Measurements from ENCODE around the gene SLC22A23. TPM values are rescaled to one million over a fixed set of nuclear protein-coding genes. Genes with fewer than 3 reads are reported as not detected.

SLC22A23 gene
- total RNA-seq, 1 experiment from 2014 or later = 5.7 TPM

DNA sequence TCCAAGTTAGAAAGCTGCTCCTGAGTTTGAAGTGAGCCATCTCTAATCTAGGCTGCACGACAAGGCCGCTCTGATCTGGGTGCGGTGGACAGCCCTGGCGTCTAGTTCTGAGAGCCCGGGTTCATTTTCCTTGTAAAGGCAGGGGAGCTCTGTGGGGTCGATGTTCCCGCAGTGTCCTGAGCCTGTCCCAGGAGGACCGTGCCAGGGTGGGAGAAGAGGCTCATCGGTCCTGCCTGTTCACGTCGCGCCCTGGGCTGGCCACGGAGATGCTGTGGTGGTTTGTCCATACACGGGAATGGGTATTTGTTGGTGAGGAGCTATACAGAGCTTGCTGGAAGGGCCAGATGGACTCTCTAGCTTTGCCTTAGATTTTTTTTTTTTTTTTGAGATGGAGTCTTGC is 171.1 kb downstream of the SLC22A23 start:
- BruUV-seq (replicated peaks) = no TSS peak

DNA sequence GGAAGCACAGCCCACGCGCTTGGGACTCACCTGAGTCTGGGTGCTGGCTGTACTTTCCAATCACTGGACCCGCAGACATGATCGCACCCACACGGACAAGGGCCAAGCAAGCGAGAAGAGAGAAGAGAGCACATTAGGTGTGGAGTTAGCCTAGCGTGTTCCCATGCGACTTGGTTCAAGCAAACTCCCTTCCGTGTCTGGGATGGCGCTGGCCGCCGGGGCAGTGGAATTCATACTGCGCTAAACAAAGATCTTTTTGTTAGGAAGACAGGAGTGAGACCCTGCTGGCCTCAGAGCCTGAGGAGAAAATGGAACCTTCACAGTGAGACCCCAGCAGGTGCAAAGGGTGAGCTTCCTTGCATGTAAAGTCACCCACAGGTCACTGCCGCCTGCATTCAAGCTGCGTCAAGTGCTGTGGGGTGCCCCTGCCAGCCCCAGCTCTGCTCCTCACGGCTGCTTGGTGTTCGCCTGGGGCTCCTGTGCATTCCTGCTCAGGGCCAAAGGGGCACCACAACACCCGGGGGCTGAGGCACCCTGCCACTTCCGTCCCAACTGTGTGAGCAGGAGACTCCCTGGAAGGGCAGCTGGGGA is 171.7 kb downstream of the SLC22A23 start:
- Histone ChIP-seq H4K20me1 (ENCODE audit: low read length) (no peaks in the 10 kb centered on the region), H3K36me3 (ENCODE audit: low read depth, low read length) (no peaks in the 10 kb centered on the region), H3F3A (ENCODE audit: low read length, unreplicated experiment) (peaks cover 8% of the 10 kb centered on the region), H3K79me2 (ENCODE audit: low read length) (no peaks in the 10 kb centered on the region), H3K4me3 (ENCODE audit: low read length) (no peak overlapping the region), H3K4me1 (ENCODE audit: insufficient read depth, low read length) (peaks cover 30% of the 10 kb centered on the region), H3K9ac (ENCODE audit: low read length) (no peak overlapping the region), H3K27ac (ENCODE audit: low read length) (no peak overlapping the region), H3K27me3 (ENCODE audit: low read length) (no peaks in the 10 kb centered on the region), H3K4me2 (ENCODE audit: low read length) (no peak overlapping the region), H3K9me3 (ENCODE audit: low read length) (no peaks in the 10 kb centered on the region), H3K9me2 (replicated peaks; ENCODE audit: low read length) (no peaks in the 10 kb centered on the region), H2AFZ (ENCODE audit: low read length) (no peak overlapping the region)
- CTCF ChIA-PET = no interaction called here
- BruUV-seq (replicated peaks) = no TSS peak
- DNase-seq (no peak), ATAC-seq (no peak)
- no peak for TF ChIP-seq EZH2phosphoT487 (IDR thresholded peaks at IDR 0.05; ENCODE audit: borderline replicate concordance, low read length)
- no peak for TF ChIP-seq EZH2 (IDR thresholded peaks at IDR 0.05; ENCODE audit: low read length, unreplicated experiment)
- TF ChIP-seq, protein P1, sequence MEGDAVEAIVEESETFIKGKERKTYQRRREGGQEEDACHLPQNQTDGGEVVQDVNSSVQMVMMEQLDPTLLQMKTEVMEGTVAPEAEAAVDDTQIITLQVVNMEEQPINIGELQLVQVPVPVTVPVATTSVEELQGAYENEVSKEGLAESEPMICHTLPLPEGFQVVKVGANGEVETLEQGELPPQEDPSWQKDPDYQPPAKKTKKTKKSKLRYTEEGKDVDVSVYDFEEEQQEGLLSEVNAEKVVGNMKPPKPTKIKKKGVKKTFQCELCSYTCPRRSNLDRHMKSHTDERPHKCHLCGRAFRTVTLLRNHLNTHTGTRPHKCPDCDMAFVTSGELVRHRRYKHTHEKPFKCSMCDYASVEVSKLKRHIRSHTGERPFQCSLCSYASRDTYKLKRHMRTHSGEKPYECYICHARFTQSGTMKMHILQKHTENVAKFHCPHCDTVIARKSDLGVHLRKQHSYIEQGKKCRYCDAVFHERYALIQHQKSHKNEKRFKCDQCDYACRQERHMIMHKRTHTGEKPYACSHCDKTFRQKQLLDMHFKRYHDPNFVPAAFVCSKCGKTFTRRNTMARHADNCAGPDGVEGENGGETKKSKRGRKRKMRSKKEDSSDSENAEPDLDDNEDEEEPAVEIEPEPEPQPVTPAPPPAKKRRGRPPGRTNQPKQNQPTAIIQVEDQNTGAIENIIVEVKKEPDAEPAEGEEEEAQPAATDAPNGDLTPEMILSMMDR (conservative IDR thresholded peaks at IDR 0.05; ENCODE audit: low read depth, low read length) = no peak
- POLR2A ChIA-PET (ENCODE audit: unreplicated experiment) = no interaction called here
- intact Hi-C loops (cut with micrococcal nuclease) = no loop called here

More for the DNA sequence above, 171.1 kb downstream of the SLC22A23 start:
- no peaks in the 10 kb centered on the region for H3K9me2 ChIP-seq (replicated peaks; ENCODE audit: low read length)
- H3F3A ChIP-seq (ENCODE audit: low read length, unreplicated experiment) = peaks cover 8% of the 10 kb centered on the region
- CTCF ChIA-PET = no interaction called here
- H3K9ac ChIP-seq (ENCODE audit: low read length) = no peak overlapping the region
- TF ChIP-seq EZH2phosphoT487 (IDR thresholded peaks at IDR 0.05; ENCODE audit: borderline replicate concordance, low read length) (no peak), EZH2 (IDR thresholded peaks at IDR 0.05; ENCODE audit: low read length, unreplicated experiment) (no peak)
- TF ChIP-seq, protein P1 (conservative IDR thresholded peaks at IDR 0.05; ENCODE audit: low read depth, low read length) = no peak
- POLR2A ChIA-PET (ENCODE audit: unreplicated experiment) = no interaction called here
- no peaks in the 10 kb centered on the region for H4K20me1 ChIP-seq (ENCODE audit: low read length)
- no peak overlapping the region for H3K4me2 ChIP-seq (ENCODE audit: low read length)
- no peak overlapping the region for H3K4me3 ChIP-seq (ENCODE audit: low read length)
- H3K79me2 ChIP-seq (ENCODE audit: low read length) = no peaks in the 10 kb centered on the region
- H3K9me3 ChIP-seq (ENCODE audit: low read length) = no peaks in the 10 kb centered on the region
- no peak overlapping the region for H2AFZ ChIP-seq (ENCODE audit: low read length)
- H3K36me3 ChIP-seq (ENCODE audit: low read depth, low read length) = no peaks in the 10 kb centered on the region
- DNase-seq (no peak), ATAC-seq (no peak)
- H3K4me1 ChIP-seq (ENCODE audit: insufficient read depth, low read length) = peaks cover 28% of the 10 kb centered on the region
- no peaks in the 10 kb centered on the region for H3K27me3 ChIP-seq (ENCODE audit: low read length)
- intact Hi-C loops (cut with micrococcal nuclease) = no loop called here
- no peak overlapping the region for H3K27ac ChIP-seq (ENCODE audit: low read length)

DNA sequence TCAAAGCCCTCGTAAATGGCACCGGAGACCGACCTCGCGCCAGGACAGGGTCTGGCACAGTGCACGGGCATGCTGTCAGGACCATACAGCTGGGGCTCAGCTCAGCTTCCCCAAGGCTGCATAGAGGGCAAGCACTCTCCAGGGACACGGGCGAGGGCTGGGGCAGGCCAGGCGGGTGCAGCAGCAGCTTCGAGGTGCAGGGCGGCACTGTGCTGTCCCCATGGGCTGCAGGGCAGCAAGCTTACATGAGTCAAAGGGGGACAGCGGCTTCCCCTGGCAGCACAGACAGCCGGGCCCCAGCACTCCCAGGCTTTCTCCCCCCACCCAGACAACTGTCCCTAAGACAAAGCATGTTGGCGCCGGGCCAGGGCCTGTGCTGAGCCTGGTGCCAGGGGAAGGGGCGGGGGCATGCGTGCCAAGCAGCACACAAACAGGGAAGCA is 172.4 kb downstream of the SLC22A23 start:
- Histone ChIP-seq H4K20me1 (ENCODE audit: low read length) (no peaks in the 10 kb centered on the region), H3K4me2 (ENCODE audit: low read length) (no peak overlapping the region), H3K79me2 (ENCODE audit: low read length) (no peaks in the 10 kb centered on the region), H3K9me3 (ENCODE audit: low read length) (no peaks in the 10 kb centered on the region), H3K9me2 (replicated peaks; ENCODE audit: low read length) (no peaks in the 10 kb centered on the region), H3K4me3 (ENCODE audit: low read length) (no peak overlapping the region), H3K27ac (ENCODE audit: low read length) (no peak overlapping the region), H3F3A (ENCODE audit: low read length, unreplicated experiment) (peaks cover 8% of the 10 kb centered on the region), H3K27me3 (ENCODE audit: low read length) (no peaks in the 10 kb centered on the region), H3K4me1 (ENCODE audit: insufficient read depth, low read length) (peaks cover 30% of the 10 kb centered on the region), H2AFZ (ENCODE audit: low read length) (no peak overlapping the region), H3K36me3 (ENCODE audit: low read depth, low read length) (no peaks in the 10 kb centered on the region), H3K9ac (ENCODE audit: low read length) (no peak overlapping the region)
- intact Hi-C loops (cut with micrococcal nuclease) = no loop called here
- ChIA-PET CTCF (no interaction called here), POLR2A (ENCODE audit: unreplicated experiment) (no interaction called here)
- no peak for TF ChIP-seq EZH2 (IDR thresholded peaks at IDR 0.05; ENCODE audit: low read length, unreplicated experiment)
- TF ChIP-seq, protein P1 (conservative IDR thresholded peaks at IDR 0.05; ENCODE audit: low read depth, low read length) = no peak
- TF ChIP-seq EZH2phosphoT487 (IDR thresholded peaks at IDR 0.05; ENCODE audit: borderline replicate concordance, low read length) = no peak
- DNase-seq = no peak
- ATAC-seq = no peak
- no TSS peak for BruUV-seq (replicated peaks)

All from PC-3 (cell line).